ENCODE measurements around the gene BCL11B.
"Not testable (repeated sequence)": the region's sequence is repeated elsewhere in the genome, so short reads cannot be mapped to it uniquely, and the experiment has no call there.

BCL11B gene

GRCh38 chr14:99233222-99234035, 38.6 kb downstream of the BCL11B start:
- no peak overlapping the region for H3K9ac ChIP-seq (ENCODE audit: low read length in 5 of 5)
- H3K27me3 ChIP-seq (ENCODE audit: control insufficient read depth in 5 of 5, insufficient read depth in 4 of 5, low read length in 5 of 5): peaks cover 9 to 36% (median 25%) of the 10 kb centered on the region in 5 donors
- H3K4me3 ChIP-seq (ENCODE audit: low read depth in 1 of 5, low read length in 5 of 5): no peak overlapping the region
- H3K36me3 ChIP-seq (ENCODE audit: control insufficient read depth in 5 of 5, insufficient read depth in 5 of 5, low read length in 5 of 5): no peaks in the 10 kb centered on the region
- H3K9me3 ChIP-seq (ENCODE audit: control insufficient read depth in 5 of 5, low read length in 5 of 5): peaks cover 3 to 26% (median 21%) of the 10 kb centered on the region in 5 donors
- H3K4me1 ChIP-seq (ENCODE audit: control insufficient read depth in 5 of 5, insufficient read depth in 5 of 5, low read length in 5 of 5): peaks cover 0 to 7% (median 3%) of the 10 kb centered on the region in 5 donors
- H3K27ac ChIP-seq (ENCODE audit: low read depth, low read length): no peak overlapping the region

DNA sequence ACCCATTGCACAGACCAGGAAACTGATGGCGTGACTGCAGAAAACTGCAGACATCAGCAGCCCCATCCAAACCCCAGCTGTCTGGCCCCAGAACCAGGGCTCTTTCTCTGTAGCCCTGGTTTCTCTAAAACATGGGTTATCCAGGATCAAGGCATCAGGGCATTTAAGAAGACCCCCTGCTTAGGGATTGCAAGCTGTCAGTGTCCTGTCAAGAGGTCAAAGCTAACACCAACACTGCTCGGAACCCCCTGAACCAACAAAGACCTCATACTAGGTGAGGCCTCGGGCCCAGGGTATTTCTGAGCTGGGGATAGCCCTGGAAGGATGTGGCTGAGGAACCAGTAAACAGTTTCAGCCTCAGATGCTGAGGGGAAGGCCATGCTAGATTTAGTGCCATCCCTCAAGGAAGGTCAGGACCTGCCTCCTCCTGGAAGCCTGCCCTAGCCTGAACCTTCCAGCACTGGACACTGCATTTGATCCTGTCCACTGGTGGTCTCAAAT, 39.2 kb downstream of the BCL11B start:
- no peak overlapping the region for H3K4me3 ChIP-seq (ENCODE audit: low read depth in 1 of 5, low read length in 5 of 5)
- H3K27me3 ChIP-seq (ENCODE audit: control insufficient read depth in 5 of 5, insufficient read depth in 4 of 5, low read length in 5 of 5): peaks cover 9 to 35% (median 27%) of the 10 kb centered on the region in 5 donors
- peaks cover 3 to 26% (median 18%) of the 10 kb centered on the region in 5 donors for H3K9me3 ChIP-seq (ENCODE audit: control insufficient read depth in 5 of 5, low read length in 5 of 5)
- H3K4me1 ChIP-seq (ENCODE audit: control insufficient read depth in 5 of 5, insufficient read depth in 5 of 5, low read length in 5 of 5): peaks cover 0 to 7% (median 3%) of the 10 kb centered on the region in 5 donors
- H3K27ac ChIP-seq (ENCODE audit: low read depth, low read length): no peak overlapping the region
- no peak overlapping the region for H3K9ac ChIP-seq (ENCODE audit: low read length in 5 of 5)
- H3K36me3 ChIP-seq (ENCODE audit: control insufficient read depth in 5 of 5, insufficient read depth in 5 of 5, low read length in 5 of 5): no peaks in the 10 kb centered on the region

- Histone ChIP-seq H3K27ac (ENCODE audit: low read depth, low read length) (no peak overlapping the region), H3K9ac (ENCODE audit: low read length in 5 of 5) (no peak overlapping the region), H3K27me3 (ENCODE audit: control insufficient read depth in 5 of 5, insufficient read depth in 4 of 5, low read length in 5 of 5) (peaks cover 9 to 33% (median 27%) of the 10 kb centered on the region in 5 donors)
Measured at GRCh38 chr14:99231850-99232713, 39.9 kb downstream of the BCL11B start.

GRCh38 chr14:99231161-99231849, 40.7 kb downstream of the BCL11B start:
- no peak overlapping the region for H3K27ac ChIP-seq (ENCODE audit: low read depth, low read length)
- H3K9ac ChIP-seq (ENCODE audit: low read length in 5 of 5): no peak overlapping the region
- no peak overlapping the region for H3K4me3 ChIP-seq (ENCODE audit: low read depth in 1 of 5, low read length in 5 of 5)
- H3K27me3 ChIP-seq (ENCODE audit: control insufficient read depth in 5 of 5, insufficient read depth in 4 of 5, low read length in 5 of 5): peaks cover 9 to 36% (median 27%) of the 10 kb centered on the region in 5 donors
- no peaks in the 10 kb centered on the region for H3K36me3 ChIP-seq (ENCODE audit: control insufficient read depth in 5 of 5, insufficient read depth in 5 of 5, low read length in 5 of 5)
- peaks cover 0 to 7% (median 3%) of the 10 kb centered on the region in 5 donors for H3K4me1 ChIP-seq (ENCODE audit: control insufficient read depth in 5 of 5, insufficient read depth in 5 of 5, low read length in 5 of 5)
- peaks cover 3 to 22% (median 16%) of the 10 kb centered on the region in 5 donors for H3K9me3 ChIP-seq (ENCODE audit: control insufficient read depth in 5 of 5, low read length in 5 of 5)

More at GRCh38 chr14:99231850-99232713, 39.9 kb downstream of the BCL11B start:
- H3K36me3 ChIP-seq (ENCODE audit: control insufficient read depth in 5 of 5, insufficient read depth in 5 of 5, low read length in 5 of 5): no peaks in the 10 kb centered on the region
- peaks cover 0 to 7% (median 3%) of the 10 kb centered on the region in 5 donors for H3K4me1 ChIP-seq (ENCODE audit: control insufficient read depth in 5 of 5, insufficient read depth in 5 of 5, low read length in 5 of 5)
- no peak overlapping the region for H3K4me3 ChIP-seq (ENCODE audit: low read depth in 1 of 5, low read length in 5 of 5)
- peaks cover 3 to 26% (median 18%) of the 10 kb centered on the region in 5 donors for H3K9me3 ChIP-seq (ENCODE audit: control insufficient read depth in 5 of 5, low read length in 5 of 5)

GRCh38 chr14:99230208-99231151, 41.5 kb downstream of the BCL11B start:
- no peak overlapping the region for H3K4me3 ChIP-seq (ENCODE audit: low read depth in 1 of 5, low read length in 5 of 5)
- H3K27me3 ChIP-seq (ENCODE audit: control insufficient read depth in 5 of 5, insufficient read depth in 4 of 5, low read length in 5 of 5): peaks cover 9 to 41% (median 27%) of the 10 kb centered on the region in 5 donors

GRCh38 chr14:99229654-99230207, 42.3 kb downstream of the BCL11B start:
- Histone ChIP-seq H3K4me3 (ENCODE audit: low read depth in 1 of 5, low read length in 5 of 5) (no peak overlapping the region), H3K9me3 (ENCODE audit: control insufficient read depth in 5 of 5, low read length in 5 of 5) (peaks cover under 1 to 13% (median 8%) of the 10 kb centered on the region in 5 donors), H3K4me1 (ENCODE audit: control insufficient read depth in 5 of 5, insufficient read depth in 5 of 5, low read length in 5 of 5) (peaks cover 0 to 8% (median 4%) of the 10 kb centered on the region in 5 donors), H3K9ac (ENCODE audit: low read length in 5 of 5) (no peak overlapping the region), H3K36me3 (ENCODE audit: control insufficient read depth in 5 of 5, insufficient read depth in 5 of 5, low read length in 5 of 5) (no peaks in the 10 kb centered on the region), H3K27me3 (ENCODE audit: control insufficient read depth in 5 of 5, insufficient read depth in 4 of 5, low read length in 5 of 5) (peaks cover 11 to 42% (median 30%) of the 10 kb centered on the region in 5 donors), H3K27ac (ENCODE audit: low read depth, low read length) (no peak overlapping the region)

More at GRCh38 chr14:99230208-99231151, 41.5 kb downstream of the BCL11B start:
- Histone ChIP-seq H3K27ac (ENCODE audit: low read depth, low read length) (no peak overlapping the region), H3K36me3 (ENCODE audit: control insufficient read depth in 5 of 5, insufficient read depth in 5 of 5, low read length in 5 of 5) (no peaks in the 10 kb centered on the region), H3K9ac (ENCODE audit: low read length in 5 of 5) (no peak overlapping the region), H3K9me3 (ENCODE audit: control insufficient read depth in 5 of 5, low read length in 5 of 5) (peaks cover 3 to 20% (median 15%) of the 10 kb centered on the region in 5 donors), H3K4me1 (ENCODE audit: control insufficient read depth in 5 of 5, insufficient read depth in 5 of 5, low read length in 5 of 5) (peaks cover 0 to 7% (median 4%) of the 10 kb centered on the region in 5 donors)

GRCh38 chr14:99228760-99229159, 43.2 kb downstream of the BCL11B start:
- H3K27ac ChIP-seq (ENCODE audit: low read depth, low read length); H3K9me3 ChIP-seq (ENCODE audit: control insufficient read depth in 5 of 5, low read length in 5 of 5); H3K9ac ChIP-seq (ENCODE audit: low read length in 5 of 5); H3K4me3 ChIP-seq (ENCODE audit: low read depth in 1 of 5, low read length in 5 of 5); H3K4me1 ChIP-seq (ENCODE audit: control insufficient read depth in 5 of 5, insufficient read depth in 5 of 5, low read length in 5 of 5); H3K36me3 ChIP-seq (ENCODE audit: control insufficient read depth in 5 of 5, insufficient read depth in 5 of 5, low read length in 5 of 5): not testable (repeated sequence)
- peaks cover 12 to 47% (median 36%) of the 10 kb centered on the region in 5 donors for H3K27me3 ChIP-seq (ENCODE audit: control insufficient read depth in 5 of 5, insufficient read depth in 4 of 5, low read length in 5 of 5)

GRCh38 chr14:99226687-99227086, 45.3 kb downstream of the BCL11B start:
- no peak overlapping the region for H3K9ac ChIP-seq (ENCODE audit: low read length in 5 of 5)
- peaks cover 0 to 8% (median 0%) of the 10 kb centered on the region in 5 donors for H3K4me1 ChIP-seq (ENCODE audit: control insufficient read depth in 5 of 5, insufficient read depth in 5 of 5, low read length in 5 of 5)
- H3K36me3 ChIP-seq (ENCODE audit: control insufficient read depth in 5 of 5, insufficient read depth in 5 of 5, low read length in 5 of 5): no peaks in the 10 kb centered on the region
- no peak overlapping the region for H3K27ac ChIP-seq (ENCODE audit: low read depth, low read length)
- peaks cover 4 to 28% (median 18%) of the 10 kb centered on the region in 5 donors for H3K27me3 ChIP-seq (ENCODE audit: control insufficient read depth in 5 of 5, insufficient read depth in 4 of 5, low read length in 5 of 5)
- H3K4me3 ChIP-seq (ENCODE audit: low read depth in 1 of 5, low read length in 5 of 5): no peak overlapping the region
- H3K9me3 ChIP-seq (ENCODE audit: control insufficient read depth in 5 of 5, low read length in 5 of 5): no peaks in the 10 kb centered on the region

Data from subcutaneous abdominal adipose tissue (tissue), 5 donors.